Mucosa of stomach (tissue), 1 donor: ENCODE results near the gene INTS1.
A peak's percentile ranks its signal among the peaks of the same experiment; 100 is the strongest.

Experiments used
- H3K27me3 ChIP-seq: one replicate; pipeline ENCODE4 v1.7.0; 2013; ENCODE audit warnings: mild to moderate bottlenecking, low read length; ENCODE audit not compliant: control insufficient read depth, insufficient read depth
- H3K36me3 ChIP-seq: one replicate; pipeline ENCODE4 v1.7.0; 2013; ENCODE audit warnings: low read length; ENCODE audit not compliant: control insufficient read depth, insufficient read depth
- H3K4me1 ChIP-seq: one replicate; pipeline ENCODE4 v1.7.0; 2013; ENCODE audit warnings: mild to moderate bottlenecking, low read length; ENCODE audit not compliant: control insufficient read depth, insufficient read depth
- H3K4me3 ChIP-seq: one replicate; pipeline ENCODE4 v1.7.0; 2013; ENCODE audit warnings: low read length
- H3K9ac ChIP-seq: one replicate; pipeline ENCODE4 v1.7.0; 2013; ENCODE audit warnings: mild to moderate bottlenecking, low read length, moderate library complexity
- H3K9me3 ChIP-seq: one replicate; pipeline ENCODE4 v1.7.0; 2013; ENCODE audit warnings: mild to moderate bottlenecking, low read length, moderate library complexity; ENCODE audit not compliant: control insufficient read depth
- donor health status: Pancreatic carcinoma.

The INTS1 gene

GRCh38 chr7:1459512-1459892 is 44.7 kb downstream of the INTS1 start:
- no peak overlapping the region for H3K9ac ChIP-seq
- H3K4me3 ChIP-seq = no peak overlapping the region
- no peaks in the 10 kb centered on the region for H3K9me3 ChIP-seq
- H3K27me3 ChIP-seq = no peaks in the 10 kb centered on the region
- peaks cover 80% of the 10 kb centered on the region for H3K4me1 ChIP-seq
- no peaks in the 10 kb centered on the region for H3K36me3 ChIP-seq

- Histone ChIP-seq H3K27me3 (no peaks in the 10 kb centered on the region), H3K9me3 (no peaks in the 10 kb centered on the region), H3K36me3 (no peaks in the 10 kb centered on the region), H3K4me3 (peak within 1 kb of the TSS; percentile 77), H3K4me1 (peaks cover 81% of the 10 kb centered on the region), H3K9ac (peak within 1 kb of the TSS; percentile 77)
Observed at GRCh38 chr7:1458683-1459511, 45.3 kb downstream of the INTS1 start, which contains the start of gene MICALL2. Gene MICALL2 (minus strand): TSS chr7:1459470. CDS start chr7:1459326, 144 bp downstream.

- no peaks in the 10 kb centered on the region for H3K36me3 ChIP-seq
- peak overlapping the region; percentile 77 for H3K9ac ChIP-seq
- no peaks in the 10 kb centered on the region for H3K9me3 ChIP-seq
- peaks cover 79% of the 10 kb centered on the region for H3K4me1 ChIP-seq
- H3K4me3 ChIP-seq = peak overlapping the region; percentile 77
- no peaks in the 10 kb centered on the region for H3K27me3 ChIP-seq
Observed at GRCh38 chr7:1457949-1458682, 46.1 kb downstream of the INTS1 start.

DNA sequence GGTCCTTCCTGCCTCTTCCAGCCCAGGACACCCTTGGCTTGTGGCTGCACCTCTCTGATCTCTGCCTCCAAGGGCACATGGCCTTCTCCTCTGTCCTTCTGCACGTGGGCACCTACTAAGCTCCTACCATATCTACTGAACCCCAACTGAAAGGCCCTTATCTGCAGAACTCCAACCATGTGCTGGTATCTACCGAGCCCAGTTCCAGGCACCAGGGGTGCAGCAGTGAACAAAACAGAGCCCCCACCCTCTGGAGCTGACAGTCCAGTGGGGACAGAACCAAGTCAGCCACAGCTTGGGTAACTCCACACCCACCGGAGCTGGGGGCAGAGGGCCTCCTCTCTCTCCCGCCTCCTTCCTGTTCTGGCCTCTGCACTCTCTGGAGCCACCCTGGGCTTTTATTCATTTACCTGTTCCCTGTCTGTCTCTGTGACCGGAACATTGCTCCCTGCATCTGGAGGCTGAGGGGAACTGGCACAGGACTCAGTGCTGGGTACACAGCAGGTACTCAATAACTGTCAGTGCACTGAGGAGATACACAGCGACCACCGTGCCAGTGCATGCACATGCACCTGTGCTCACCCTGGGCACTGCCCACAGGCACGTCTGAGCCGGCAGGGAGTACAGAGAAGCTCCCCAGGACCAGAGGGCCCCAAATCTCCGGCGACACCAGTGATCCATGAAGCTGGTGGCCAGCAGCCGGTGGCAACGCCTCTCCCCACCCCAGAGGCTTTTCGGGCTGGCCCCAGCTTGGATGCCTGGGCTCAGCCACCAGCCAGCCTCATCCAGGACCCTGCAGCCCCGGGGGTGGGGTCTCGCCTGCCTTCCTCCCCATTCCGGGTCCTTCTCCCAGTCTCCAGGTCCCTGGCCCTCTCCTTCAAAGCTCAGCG is 46.9 kb downstream of the INTS1 start:
- H3K9me3 ChIP-seq = no peaks in the 10 kb centered on the region
- peaks cover 78% of the 10 kb centered on the region for H3K4me1 ChIP-seq
- H3K9ac ChIP-seq = peak overlapping the region; percentile 77
- H3K36me3 ChIP-seq = no peaks in the 10 kb centered on the region
- no peaks in the 10 kb centered on the region for H3K27me3 ChIP-seq
- peak overlapping the region; percentile 77 for H3K4me3 ChIP-seq

GRCh38 chr7:1455955-1456354 is 48.2 kb downstream of the INTS1 start:
- no peaks in the 10 kb centered on the region for H3K36me3 ChIP-seq
- no peaks in the 10 kb centered on the region for H3K9me3 ChIP-seq
- H3K4me1 ChIP-seq = peaks cover 66% of the 10 kb centered on the region
- peak overlapping the region; percentile 59 for H3K9ac ChIP-seq
- H3K27me3 ChIP-seq = no peaks in the 10 kb centered on the region
- H3K4me3 ChIP-seq = no peak overlapping the region

DNA sequence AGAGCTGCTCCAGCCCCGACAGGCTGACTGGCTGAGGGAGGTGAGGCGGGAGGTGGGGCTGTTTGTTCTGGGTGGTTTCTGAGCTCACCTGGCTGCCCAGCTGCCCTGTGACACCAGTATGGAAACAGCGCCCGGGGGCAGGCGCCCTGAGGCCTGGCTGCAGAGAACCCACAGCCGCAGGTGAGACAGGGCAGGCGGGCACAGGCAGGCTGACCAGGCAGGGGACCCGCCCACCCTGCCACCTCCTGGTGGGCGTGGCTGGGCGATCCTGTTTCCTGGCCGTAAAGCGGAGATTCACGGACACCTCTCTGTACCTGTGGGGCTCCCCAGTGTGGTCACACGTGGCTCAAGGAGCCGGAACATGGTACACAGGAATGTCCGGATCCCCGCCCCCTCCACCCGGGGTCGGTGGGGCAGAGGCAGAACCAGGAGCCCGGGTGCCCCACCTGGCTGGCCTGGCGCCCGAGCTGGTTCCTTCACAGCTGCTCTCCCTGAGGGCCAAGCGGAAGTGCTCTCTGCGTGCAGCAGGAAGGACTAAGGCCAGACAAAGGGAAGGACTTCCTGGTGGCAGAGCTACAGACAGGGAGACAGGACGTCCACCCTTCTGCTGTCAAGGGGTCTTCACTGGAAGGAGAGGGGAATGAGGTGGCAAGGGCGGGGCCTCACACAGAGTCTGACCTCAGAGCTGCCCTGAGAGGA is 48.8 kb downstream of the INTS1 start:
- no peaks in the 10 kb centered on the region for H3K27me3 ChIP-seq
- H3K4me3 ChIP-seq = peak overlapping the region; percentile 36
- peaks cover 60% of the 10 kb centered on the region for H3K4me1 ChIP-seq
- H3K9me3 ChIP-seq = no peaks in the 10 kb centered on the region
- peak overlapping the region; percentile 59 for H3K9ac ChIP-seq
- no peaks in the 10 kb centered on the region for H3K36me3 ChIP-seq

GRCh38 chr7:1454542-1454941 is 49.6 kb downstream of the INTS1 start:
- peak overlapping the region; percentile 36 for H3K4me3 ChIP-seq
- H3K9me3 ChIP-seq = no peaks in the 10 kb centered on the region
- H3K36me3 ChIP-seq = no peaks in the 10 kb centered on the region
- no peaks in the 10 kb centered on the region for H3K27me3 ChIP-seq
- peak overlapping the region; percentile 59 for H3K9ac ChIP-seq
- peaks cover 54% of the 10 kb centered on the region for H3K4me1 ChIP-seq

DNA sequence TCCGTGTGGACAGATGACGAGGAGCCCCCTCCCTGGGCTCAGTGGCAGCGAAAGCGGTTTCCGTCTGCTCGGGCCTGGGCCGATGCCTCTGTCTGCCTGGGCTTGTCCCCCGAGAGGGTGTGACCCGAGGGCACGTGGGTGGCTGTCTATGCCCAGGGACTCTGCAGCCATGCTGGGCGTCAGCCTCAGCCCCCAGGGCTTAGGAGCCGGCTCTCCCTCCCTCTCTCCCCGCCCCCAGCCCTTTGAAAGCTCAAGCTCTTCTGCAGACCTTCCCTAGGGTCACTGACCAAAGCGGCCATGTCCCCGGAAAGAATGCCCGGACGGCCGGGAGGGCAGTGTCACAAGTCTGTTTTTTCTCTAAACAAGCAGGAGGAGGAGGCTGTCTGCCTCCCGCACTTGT is 52.0 kb downstream of the INTS1 start:
- Histone ChIP-seq H3K27me3 (no peaks in the 10 kb centered on the region), H3K36me3 (no peaks in the 10 kb centered on the region), H3K9ac (peak overlapping the region; percentile 28), H3K9me3 (no peaks in the 10 kb centered on the region), H3K4me3 (no peak overlapping the region), H3K4me1 (peaks cover 44% of the 10 kb centered on the region)

- Histone ChIP-seq H3K4me1 (peaks cover 35% of the 10 kb centered on the region), H3K9ac (no peak overlapping the region), H3K36me3 (no peaks in the 10 kb centered on the region), H3K9me3 (no peaks in the 10 kb centered on the region), H3K4me3 (no peak overlapping the region), H3K27me3 (no peaks in the 10 kb centered on the region)
Observed at GRCh38 chr7:1450987-1451386, 53.2 kb downstream of the INTS1 start.

DNA sequence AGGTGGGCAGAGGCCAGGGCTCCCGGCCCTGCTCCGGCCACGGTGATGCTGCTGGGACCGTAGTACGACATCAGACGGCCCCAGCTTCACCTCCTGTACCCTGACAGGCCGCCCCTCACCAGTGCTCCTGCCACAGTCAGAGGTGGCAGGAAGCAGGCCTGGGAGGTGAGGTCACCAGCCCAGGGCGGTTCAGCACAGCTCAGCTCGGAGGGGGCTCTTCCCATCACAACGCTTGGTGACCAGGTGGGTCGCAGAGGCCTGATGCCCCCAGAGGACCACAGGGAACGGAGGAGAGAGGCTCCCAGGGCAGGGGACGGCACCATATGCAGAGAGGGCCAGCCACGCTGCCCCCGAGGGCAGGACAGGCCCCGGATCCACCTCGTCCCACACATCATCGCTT is 53.8 kb downstream of the INTS1 start:
- H3K4me3 ChIP-seq = no peak overlapping the region
- H3K27me3 ChIP-seq = no peaks in the 10 kb centered on the region
- H3K9ac ChIP-seq = no peak overlapping the region
- no peaks in the 10 kb centered on the region for H3K9me3 ChIP-seq
- no peaks in the 10 kb centered on the region for H3K36me3 ChIP-seq
- H3K4me1 ChIP-seq = peaks cover 29% of the 10 kb centered on the region

GRCh38 chr7:1449951-1450350 is 54.2 kb downstream of the INTS1 start:
- H3K4me3 ChIP-seq = no peak overlapping the region
- H3K9me3 ChIP-seq = no peaks in the 10 kb centered on the region
- peaks cover 24% of the 10 kb centered on the region for H3K4me1 ChIP-seq
- no peak overlapping the region for H3K9ac ChIP-seq
- no peaks in the 10 kb centered on the region for H3K27me3 ChIP-seq
- no peaks in the 10 kb centered on the region for H3K36me3 ChIP-seq
